Measurements from ENCODE around the gene TNNI3K. TPM values are rescaled to one million over a fixed set of nuclear protein-coding genes. Genes with fewer than 3 reads are reported as not detected.

Gene TNNI3K
- total RNA-seq, 2 experiments from 2014 or later: 0.45 to 0.67 TPM

DNA sequence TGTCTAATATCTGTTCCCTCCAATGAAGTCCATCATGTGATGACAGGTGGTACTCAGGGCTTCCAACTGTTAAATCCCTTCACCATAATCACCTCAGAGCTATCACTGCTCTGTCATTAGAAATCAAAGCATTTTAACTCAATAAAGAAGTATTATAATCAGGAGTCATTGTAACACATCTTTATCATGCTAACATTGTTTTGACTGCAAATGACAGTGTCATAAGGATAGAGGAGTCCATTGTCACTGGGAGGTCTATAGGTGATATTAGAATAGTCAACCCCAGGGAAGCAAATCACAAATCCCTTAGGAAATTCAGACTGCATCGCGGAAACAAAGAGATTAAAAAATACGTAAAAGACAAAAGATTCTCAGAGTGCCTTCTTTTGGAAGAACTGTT is 246.4 kb downstream of the TNNI3K start:
- ATAC-seq (ENCODE audit: low read depth) (no peak), DNase-seq (no peak)
- POLR2A ChIA-PET: no interaction called here
- Mint-ChIP-seq H3K27me3 (no peaks in the 10 kb centered on the region), H3K9me3 (no peaks in the 10 kb centered on the region), H3K4me1 (no peaks in the 10 kb centered on the region), H3K27ac (no peak overlapping the region), H3K36me3 (no peaks in the 10 kb centered on the region), H3K4me3 (no peak overlapping the region)

DNA sequence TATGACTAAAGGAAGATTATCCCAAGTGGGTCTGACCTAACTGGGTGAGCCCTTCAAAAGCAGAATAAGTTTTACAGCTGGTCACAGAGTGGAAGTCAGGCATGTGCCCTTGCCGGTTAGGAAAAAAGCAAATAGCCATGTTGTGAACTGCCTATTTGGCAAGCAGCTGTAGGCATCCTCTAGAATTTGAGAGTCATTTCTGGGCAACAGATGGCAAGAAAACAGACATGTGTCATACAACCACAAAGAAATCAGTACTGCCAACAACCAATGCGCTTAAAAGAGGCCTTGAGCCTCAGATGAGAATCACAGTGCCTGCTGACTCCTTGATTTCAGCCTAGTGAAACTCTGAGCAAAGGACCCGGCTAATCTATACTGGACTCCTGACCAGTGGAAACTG is 250.4 kb downstream of the TNNI3K start:
- no peaks in the 10 kb centered on the region for H3K27me3 Mint-ChIP-seq
- H3K27ac Mint-ChIP-seq: no peak overlapping the region
- no peak overlapping the region for H3K4me3 Mint-ChIP-seq
- H3K36me3 Mint-ChIP-seq: no peaks in the 10 kb centered on the region
- POLR2A ChIA-PET: no interaction called here
- ATAC-seq (ENCODE audit: low read depth) (no peak), DNase-seq (no peak)
- H3K4me1 Mint-ChIP-seq: no peaks in the 10 kb centered on the region
- H3K9me3 Mint-ChIP-seq: no peaks in the 10 kb centered on the region

DNA sequence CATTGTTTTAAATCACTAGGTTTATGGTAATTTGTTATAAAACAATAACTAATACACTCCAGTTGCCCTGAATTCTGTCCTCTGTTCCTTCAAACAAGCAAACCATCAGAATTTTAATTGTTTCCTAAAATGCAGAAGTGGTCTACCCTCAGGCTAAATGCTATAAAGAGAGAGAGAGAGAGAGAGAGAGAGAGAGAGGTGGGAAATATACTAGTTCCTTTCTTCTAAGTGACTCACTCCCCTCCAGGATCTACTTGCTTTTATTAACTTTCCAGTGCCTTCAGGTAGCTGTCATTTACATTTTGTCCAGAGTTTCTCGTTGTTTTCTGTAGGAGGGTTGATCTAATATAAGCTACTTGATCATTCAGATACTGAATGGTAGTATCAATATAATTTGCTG is 250.8 kb downstream of the TNNI3K start:
- Mint-ChIP-seq H3K4me3 (no peak overlapping the region), H3K36me3 (no peaks in the 10 kb centered on the region), H3K9me3 (no peaks in the 10 kb centered on the region), H3K27me3 (no peaks in the 10 kb centered on the region), H3K4me1 (no peaks in the 10 kb centered on the region), H3K27ac (no peak overlapping the region)
- DNase-seq: no peak
- no peak for ATAC-seq (ENCODE audit: low read depth)
- POLR2A ChIA-PET: no interaction called here

DNA sequence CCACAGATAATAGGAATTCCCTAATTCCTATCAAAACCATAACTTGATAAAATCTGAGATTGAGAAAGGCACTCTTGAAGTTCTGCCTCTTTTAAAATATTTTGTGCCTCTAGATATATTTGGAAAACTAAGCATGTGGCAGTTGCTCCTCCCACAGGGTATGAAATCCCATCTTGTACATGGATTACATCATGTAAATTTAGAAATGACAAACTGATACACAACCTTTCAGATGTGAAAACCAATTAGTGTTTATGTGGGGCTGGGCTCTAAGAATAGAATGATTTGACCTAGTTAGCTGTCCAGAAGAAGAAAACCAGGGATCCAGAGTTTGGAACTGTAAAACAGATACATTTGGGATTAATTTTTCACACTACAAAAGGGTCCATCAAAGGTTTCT is 261.5 kb downstream of the TNNI3K start:
- Mint-ChIP-seq H3K4me1 (no peaks in the 10 kb centered on the region), H3K27me3 (no peaks in the 10 kb centered on the region), H3K4me3 (no peak overlapping the region), H3K27ac (no peak overlapping the region), H3K9me3 (no peaks in the 10 kb centered on the region), H3K36me3 (no peaks in the 10 kb centered on the region)
- POLR2A ChIA-PET: no interaction called here
- ATAC-seq (ENCODE audit: low read depth) (no peak), DNase-seq (no peak)

DNA sequence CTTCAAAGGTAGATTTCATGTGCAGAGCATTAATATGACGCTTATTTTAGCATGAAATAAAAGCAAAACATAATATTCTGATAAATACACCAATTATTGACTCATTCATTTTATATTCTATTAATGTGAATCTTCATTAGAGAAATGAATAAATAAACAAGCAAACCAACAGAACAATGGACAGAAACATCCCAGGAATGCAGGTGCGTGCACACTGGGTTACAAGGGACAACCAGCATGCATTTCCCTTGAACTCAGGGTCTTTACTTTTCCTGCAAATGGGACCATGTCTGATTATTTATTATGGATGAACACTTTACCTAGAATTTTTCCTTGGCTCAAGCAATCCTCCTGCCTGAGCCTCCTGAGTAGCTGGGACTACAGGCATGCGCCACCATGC is 263.7 kb downstream of the TNNI3K start:
- Mint-ChIP-seq H3K27me3 (no peaks in the 10 kb centered on the region), H3K4me1 (no peaks in the 10 kb centered on the region), H3K27ac (no peak overlapping the region), H3K9me3 (no peaks in the 10 kb centered on the region), H3K4me3 (no peak overlapping the region), H3K36me3 (no peaks in the 10 kb centered on the region)
- POLR2A ChIA-PET: no interaction called here
- no peak for DNase-seq
- ATAC-seq (ENCODE audit: low read depth): no peak

DNA sequence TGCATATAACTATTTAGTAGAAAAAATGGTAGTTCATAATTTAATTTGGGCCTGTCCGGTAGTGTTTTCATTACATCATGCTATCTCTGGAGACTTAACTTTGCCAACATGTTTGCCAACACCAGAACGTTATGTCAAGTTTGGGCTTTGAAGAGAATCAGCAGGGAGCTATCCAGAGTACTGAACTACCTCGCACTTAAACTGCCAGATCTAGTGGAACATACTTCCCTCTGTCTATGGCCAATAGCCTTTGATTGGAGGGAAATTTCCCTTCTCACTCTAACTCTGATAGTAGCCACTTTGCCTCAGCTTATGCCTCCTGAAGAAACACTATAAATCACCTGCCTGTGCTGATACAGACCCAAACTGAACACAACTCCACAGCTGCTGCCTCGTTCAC is 267.2 kb downstream of the TNNI3K start:
- Mint-ChIP-seq H3K27me3 (no peaks in the 10 kb centered on the region), H3K9me3 (no peaks in the 10 kb centered on the region), H3K27ac (no peak overlapping the region), H3K36me3 (no peaks in the 10 kb centered on the region), H3K4me3 (no peak overlapping the region), H3K4me1 (no peaks in the 10 kb centered on the region)
- DNase-seq: no peak
- POLR2A ChIA-PET: no interaction called here
- ATAC-seq (ENCODE audit: low read depth): no peak

DNA sequence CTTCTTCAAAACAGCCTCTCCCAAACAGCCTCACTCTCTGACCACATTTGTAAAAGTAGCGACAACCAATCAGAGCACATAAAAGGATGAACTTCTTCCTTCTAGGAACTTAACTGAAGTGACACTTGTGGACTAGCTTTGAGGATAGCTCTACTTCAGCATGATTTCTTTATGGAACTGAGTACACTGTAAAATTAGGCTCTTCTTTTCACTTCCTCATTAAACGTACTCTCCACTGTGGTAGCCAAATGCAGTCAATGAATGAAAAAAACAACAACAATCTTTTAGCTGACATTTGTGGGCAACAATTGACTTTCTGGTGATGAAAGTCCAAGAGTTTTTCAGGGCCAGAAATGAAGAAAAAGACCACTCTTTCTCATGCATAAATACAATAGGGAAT is 267.7 kb downstream of the TNNI3K start:
- ATAC-seq (ENCODE audit: low read depth) (no peak), DNase-seq (no peak)
- no peaks in the 10 kb centered on the region for H3K9me3 Mint-ChIP-seq
- no peak overlapping the region for H3K4me3 Mint-ChIP-seq
- no peaks in the 10 kb centered on the region for H3K4me1 Mint-ChIP-seq
- no peaks in the 10 kb centered on the region for H3K27me3 Mint-ChIP-seq
- POLR2A ChIA-PET: no interaction called here
- no peak overlapping the region for H3K27ac Mint-ChIP-seq
- no peaks in the 10 kb centered on the region for H3K36me3 Mint-ChIP-seq

DNA sequence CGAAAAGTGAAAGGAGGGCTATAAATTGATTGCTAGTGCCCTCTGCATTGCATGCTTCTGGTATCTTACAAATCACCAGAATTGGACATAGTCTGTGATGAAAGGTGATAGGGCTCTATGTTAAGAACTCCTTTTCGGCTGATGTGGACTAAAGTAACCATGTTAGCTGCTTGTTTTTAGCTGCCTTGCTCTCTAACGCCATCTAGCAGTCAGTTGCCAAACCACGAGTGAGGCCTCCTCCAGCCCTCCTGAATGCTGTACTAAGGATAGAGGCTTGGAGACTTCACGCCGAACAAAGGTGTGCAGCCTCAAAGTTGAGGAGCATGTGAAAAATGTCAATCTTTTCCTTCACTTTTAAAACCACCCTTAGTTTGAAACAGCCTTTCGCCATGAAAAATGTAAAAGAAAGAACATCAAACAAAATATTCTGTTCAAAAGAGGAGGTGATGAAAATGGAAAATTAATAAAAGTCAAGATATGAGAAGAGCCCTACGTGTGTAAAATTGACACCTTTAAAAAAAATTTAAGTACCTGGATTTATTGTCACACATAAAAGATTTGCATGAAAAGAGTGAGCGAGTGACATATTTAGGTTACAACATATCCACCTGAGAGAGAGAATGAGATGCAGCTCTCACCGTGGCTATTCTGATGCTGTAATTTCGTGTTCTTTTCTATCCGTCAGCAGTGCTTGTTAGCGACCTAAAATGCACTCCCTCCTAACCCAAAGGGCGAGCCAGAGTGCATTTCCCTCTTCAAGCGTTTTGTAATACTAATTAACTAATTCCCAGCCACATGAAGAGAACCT is 269.1 kb downstream of the TNNI3K start:
- DNase-seq: peak; percentile 31
- H3K27me3 Mint-ChIP-seq: no peaks in the 10 kb centered on the region
- no peaks in the 10 kb centered on the region for H3K4me1 Mint-ChIP-seq
- POLR2A ChIA-PET: no interaction called here
- no peak overlapping the region for H3K4me3 Mint-ChIP-seq
- no peak overlapping the region for H3K27ac Mint-ChIP-seq
- peak; percentile 76 for ATAC-seq (ENCODE audit: low read depth)
- H3K9me3 Mint-ChIP-seq: no peaks in the 10 kb centered on the region
- H3K36me3 Mint-ChIP-seq: no peaks in the 10 kb centered on the region

DNA sequence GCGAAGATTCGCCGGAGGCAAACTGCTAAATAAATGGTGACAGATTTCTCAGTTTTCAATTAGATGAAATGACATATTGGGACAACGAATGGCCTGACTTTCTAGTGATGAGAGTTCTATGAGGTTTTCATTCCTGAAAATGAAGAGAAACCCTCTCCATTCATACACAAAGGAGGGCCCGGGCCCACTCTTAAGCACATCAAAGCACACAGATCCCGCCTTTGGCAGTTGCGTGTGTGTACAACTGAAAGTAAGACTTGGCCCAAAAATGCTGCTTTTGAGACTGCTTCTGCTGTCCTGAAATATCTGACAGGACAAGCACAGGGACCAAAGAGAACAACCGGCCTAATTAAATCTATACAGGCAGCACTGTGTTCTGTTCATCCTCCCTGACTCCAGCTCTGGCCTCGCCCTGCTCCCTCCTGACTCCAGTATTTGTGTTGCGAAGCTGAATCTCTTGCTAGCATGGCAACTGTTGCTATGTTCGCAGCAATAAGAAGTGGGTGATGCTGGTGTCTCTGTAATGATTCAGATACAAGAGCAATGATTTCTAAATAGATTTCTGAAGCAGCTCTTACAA is 269.8 kb downstream of the TNNI3K start:
- ATAC-seq (ENCODE audit: low read depth) (no peak), DNase-seq (no peak)
- Mint-ChIP-seq H3K9me3 (no peaks in the 10 kb centered on the region), H3K4me3 (no peak overlapping the region), H3K4me1 (no peaks in the 10 kb centered on the region), H3K27ac (no peak overlapping the region), H3K36me3 (no peaks in the 10 kb centered on the region), H3K27me3 (no peaks in the 10 kb centered on the region)
- POLR2A ChIA-PET: no interaction called here

DNA sequence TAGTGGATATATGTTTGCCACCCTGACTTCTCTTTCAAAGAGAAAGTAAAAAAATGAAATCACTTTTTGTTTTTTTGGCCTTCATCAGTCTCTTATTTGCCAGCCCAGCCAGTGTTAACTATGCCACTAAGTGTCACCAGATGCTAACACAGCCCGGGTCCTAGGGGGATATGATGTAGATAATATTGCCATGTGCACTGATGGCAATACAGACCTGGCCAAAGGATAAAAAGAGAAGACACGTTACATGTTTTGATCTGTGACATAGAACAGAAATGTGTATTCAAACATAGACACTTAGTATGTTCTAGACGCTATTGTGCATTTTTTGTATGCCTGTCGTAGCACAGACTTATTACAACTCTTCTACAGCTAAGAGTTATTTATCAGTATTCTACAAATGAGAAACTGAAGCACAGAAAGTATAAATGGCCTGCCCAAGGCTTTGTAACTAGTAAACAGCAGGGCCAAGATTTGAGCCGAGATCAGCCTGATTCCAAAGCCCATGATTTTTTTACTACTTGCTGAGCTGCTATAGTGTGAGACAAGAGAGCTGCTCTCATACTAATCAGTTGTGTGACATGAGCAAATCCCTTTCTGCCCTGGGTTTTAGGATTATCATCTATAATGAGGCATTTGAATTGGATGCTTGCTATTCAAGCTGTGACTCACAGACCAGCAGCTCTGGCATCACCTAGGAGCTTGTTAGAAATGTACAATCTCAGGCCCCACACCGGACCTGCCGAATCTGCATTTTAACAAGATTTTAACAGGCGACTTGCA is 270.9 kb downstream of the TNNI3K start:
- no peak overlapping the region for H3K4me3 Mint-ChIP-seq

DNA sequence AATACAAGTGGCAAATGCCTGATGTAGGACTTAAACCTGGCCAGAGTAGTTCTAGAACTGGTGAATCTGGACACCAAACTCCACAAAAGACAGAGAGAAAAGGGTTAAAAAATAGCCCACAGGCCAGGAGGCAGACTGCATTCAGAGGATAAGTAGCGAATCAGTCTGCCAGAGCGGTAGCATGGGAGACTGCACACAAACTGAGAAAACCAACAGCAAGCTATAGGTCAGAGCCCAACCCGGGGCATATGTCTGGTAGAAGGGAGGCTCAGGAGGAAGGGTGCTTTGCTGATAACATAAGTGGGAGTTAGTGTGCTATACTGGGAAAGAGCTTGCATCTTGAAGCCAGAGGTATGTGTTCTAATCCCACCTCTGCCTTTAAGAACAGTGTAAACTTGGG is 273.3 kb downstream of the TNNI3K start:
- Mint-ChIP-seq H3K27ac (no peak overlapping the region), H3K4me1 (no peaks in the 10 kb centered on the region), H3K36me3 (no peaks in the 10 kb centered on the region), H3K4me3 (no peak overlapping the region), H3K27me3 (peaks cover 2% of the 10 kb centered on the region), H3K9me3 (no peaks in the 10 kb centered on the region)
- POLR2A ChIA-PET: no interaction called here
- DNase-seq: no peak
- ATAC-seq (ENCODE audit: low read depth): no peak

More for the DNA sequence above, 270.9 kb downstream of the TNNI3K start:
- no peak overlapping the region for H3K27ac Mint-ChIP-seq
- no peaks in the 10 kb centered on the region for H3K27me3 Mint-ChIP-seq
- DNase-seq (no peak), ATAC-seq (ENCODE audit: low read depth) (no peak)
- H3K4me1 Mint-ChIP-seq: no peaks in the 10 kb centered on the region
- H3K36me3 Mint-ChIP-seq: no peaks in the 10 kb centered on the region
- no peaks in the 10 kb centered on the region for H3K9me3 Mint-ChIP-seq
- POLR2A ChIA-PET: no interaction called here

DNA sequence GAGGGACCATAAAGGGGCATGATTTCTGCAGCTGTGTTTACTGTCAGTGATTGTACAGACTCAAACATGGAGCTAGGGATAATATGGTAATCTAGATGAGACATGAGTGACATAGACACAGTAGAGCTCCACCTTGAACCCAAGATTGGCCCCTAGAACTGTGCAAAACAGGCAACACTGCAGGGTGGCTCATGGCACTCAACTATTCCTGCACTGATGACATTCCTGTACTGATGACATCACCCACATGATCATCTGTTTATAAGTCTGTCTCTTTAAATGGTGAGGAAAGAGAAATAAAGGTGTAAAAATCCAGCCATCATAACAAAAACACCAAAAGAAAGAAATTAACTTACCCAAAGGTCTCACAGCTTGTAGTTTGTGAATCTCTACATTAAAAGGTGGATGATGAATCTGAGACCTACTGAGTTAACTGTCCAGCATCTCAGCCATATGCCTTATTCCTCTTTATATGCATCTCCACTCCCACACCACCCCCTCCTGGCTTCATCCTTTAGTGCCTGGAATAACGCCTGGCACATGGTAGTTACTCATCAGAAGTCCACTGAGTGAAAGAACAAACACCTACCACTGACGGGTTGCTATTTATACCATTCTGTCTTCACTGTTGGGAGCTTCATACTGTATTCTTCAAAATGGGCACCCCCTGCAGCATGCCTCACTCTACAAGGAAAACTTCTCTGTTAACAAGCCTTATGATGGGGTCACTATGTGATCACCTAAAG is 277.2 kb downstream of the TNNI3K start, which contains the start of gene LRRC53:
Gene LRRC53 (minus strand): TSS at position 442 of the 746 bp plus-strand sequence. CDS start 29,262 bp downstream, outside the sequence.
- POLR2A ChIA-PET: no interaction called here
- no peak within 1 kb of the TSS for H3K4me3 Mint-ChIP-seq
- H3K9me3 Mint-ChIP-seq: no peaks in the 10 kb centered on the region
- no peaks in the 10 kb centered on the region for H3K36me3 Mint-ChIP-seq
- H3K27me3 Mint-ChIP-seq: peaks cover 2% of the 10 kb centered on the region
- no peaks in the 10 kb centered on the region for H3K4me1 Mint-ChIP-seq
- DNase-seq: no peak
- no peak within 1 kb of the TSS for H3K27ac Mint-ChIP-seq
- ATAC-seq (ENCODE audit: low read depth): no peak

DNA sequence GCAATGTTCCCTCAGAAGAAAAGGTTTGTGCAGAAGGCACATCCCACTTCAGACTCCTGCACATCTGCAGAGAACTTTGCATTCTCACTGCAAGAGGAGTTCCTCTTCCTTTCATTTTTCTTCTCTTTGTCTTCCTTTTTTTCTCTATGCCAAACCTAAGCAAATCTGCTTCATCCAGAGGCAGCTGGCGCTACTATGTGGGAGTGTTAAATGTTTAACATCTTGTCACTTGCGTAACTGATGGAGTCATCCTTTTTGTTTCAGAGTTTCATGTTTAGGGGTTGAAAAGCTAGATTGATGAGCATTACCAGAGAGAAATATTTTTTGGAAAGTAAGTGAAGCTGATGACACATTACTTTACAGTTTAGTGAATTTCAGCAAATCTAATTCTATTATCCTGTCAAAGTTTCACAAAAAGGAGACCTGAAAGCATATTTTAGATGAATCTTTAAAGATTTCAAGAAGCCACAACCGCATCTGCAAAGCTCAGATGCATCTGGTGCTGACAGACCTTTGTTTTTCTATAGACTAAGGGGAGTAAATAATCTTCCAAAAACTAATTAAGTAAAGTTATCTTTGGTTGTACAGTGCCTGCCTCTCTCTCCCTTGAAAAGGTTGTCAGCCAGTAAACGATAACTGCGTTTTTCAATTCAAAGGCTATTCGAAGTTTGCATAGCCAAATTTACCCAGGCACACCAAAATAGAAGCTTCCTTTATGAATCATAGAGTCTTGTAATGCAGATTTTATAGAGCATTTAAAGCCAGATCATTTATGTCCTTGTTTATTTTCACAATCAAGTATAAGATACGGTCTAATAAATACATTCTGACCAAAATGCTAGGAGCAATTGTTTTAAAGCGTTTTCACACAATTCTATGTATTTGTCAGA is 278.5 kb downstream of the TNNI3K start:
- Mint-ChIP-seq H3K4me1 (no peaks in the 10 kb centered on the region), H3K36me3 (no peaks in the 10 kb centered on the region), H3K27ac (no peak overlapping the region), H3K4me3 (no peak overlapping the region), H3K9me3 (no peaks in the 10 kb centered on the region), H3K27me3 (peaks cover 2% of the 10 kb centered on the region)
- ATAC-seq (ENCODE audit: low read depth): no peak
- no peak for DNase-seq
- POLR2A ChIA-PET: no interaction called here
